Glutamatergic neuron (in vitro differentiated cells): ENCODE measurements around the gene THOC1. TPM values are rescaled to one million over a fixed set of nuclear protein-coding genes. Genes with fewer than 3 reads are reported as not detected.

Experiments
- DNase-seq: peaks from one replicate; pipeline ENCODE4 v3.0.0; 2022
- H3K27ac Mint-ChIP-seq: one replicate; pipeline ENCODE4 v1.8.0; 2020; ENCODE audit warnings: mild to moderate bottlenecking, mixed read lengths, inconsistent platforms; ENCODE audit not compliant: unreplicated experiment
- H3K27me3 Mint-ChIP-seq: one replicate; pipeline ENCODE4 v1.8.0; 2020; ENCODE audit warnings: mild to moderate bottlenecking, moderate library complexity, mixed read lengths, inconsistent platforms; ENCODE audit not compliant: unreplicated experiment
- H3K36me3 Mint-ChIP-seq: one replicate; pipeline ENCODE4 v1.8.0; 2020; ENCODE audit warnings: mild to moderate bottlenecking, mixed read lengths, inconsistent platforms; ENCODE audit not compliant: unreplicated experiment
- H3K4me1 Mint-ChIP-seq: one replicate; pipeline ENCODE4 v1.8.0; 2020; ENCODE audit warnings: mild to moderate bottlenecking, low read depth, mixed read lengths, inconsistent platforms; ENCODE audit not compliant: unreplicated experiment
- H3K4me3 Mint-ChIP-seq: one replicate; pipeline ENCODE4 v1.8.0; 2020; ENCODE audit warnings: mild to moderate bottlenecking, mixed read lengths, inconsistent platforms; ENCODE audit not compliant: unreplicated experiment
- H3K9me3 Mint-ChIP-seq: one replicate; pipeline ENCODE4 v1.8.0; 2020; ENCODE audit warnings: mild to moderate bottlenecking, moderate library complexity, mixed read lengths, inconsistent platforms; ENCODE audit not compliant: unreplicated experiment
- CTCF ChIP-seq: fragments of 200-600 bp; sonication (generic); IDR thresholded peaks from one replicate; pipeline ENCODE4 v1.5.0; 2021; ENCODE audit not compliant: partially characterized antibody, unreplicated experiment
- total RNA-seq: library from RNA; stranded (reverse); fragmentation: NEBNext Ultra II Directional; extraction: Animal tissue kit (Norgen Biotek cat#: 25700); gene quantifications from one replicate; pipeline ENCODE4 v1.2.1, GENCODE V29; 2021; ENCODE audit not compliant: unreplicated experiment

THOC1 gene
- total RNA-seq, 1 donor from 2014 or later: 62.3 TPM

GRCh38 chr18:286515-287310 lies 18.9 kb upstream of the THOC1 start:
- DNase-seq: no peak
- Mint-ChIP-seq H3K4me1 (no peaks in the 10 kb centered on the region), H3K27ac (no peak overlapping the region), H3K9me3 (no peaks in the 10 kb centered on the region), H3K27me3 (no peaks in the 10 kb centered on the region), H3K36me3 (no peaks in the 10 kb centered on the region), H3K4me3 (no peak overlapping the region)
- no peak for TF ChIP-seq CTCF

DNA sequence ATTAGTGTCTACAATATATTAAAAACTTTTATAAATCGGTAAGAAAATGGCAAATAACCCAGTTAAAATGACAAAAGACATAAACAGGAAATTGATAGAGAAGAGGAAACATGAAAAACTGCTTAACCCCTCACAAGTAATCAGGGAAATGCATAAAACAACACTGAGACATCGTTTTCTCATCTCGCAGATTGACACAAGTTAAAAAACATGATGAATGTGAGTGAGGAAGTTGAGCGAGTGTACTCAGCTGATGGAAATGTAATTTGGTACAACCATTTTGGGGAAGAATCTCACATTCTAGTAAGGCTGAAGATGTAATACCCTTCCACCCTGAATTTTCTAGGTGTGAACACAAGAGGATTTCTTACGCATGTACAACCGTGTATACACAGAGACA lies 18.0 kb upstream of the THOC1 start:
- Mint-ChIP-seq H3K27me3 (no peaks in the 10 kb centered on the region), H3K27ac (no peak overlapping the region), H3K4me3 (no peak overlapping the region), H3K36me3 (no peaks in the 10 kb centered on the region), H3K4me1 (no peaks in the 10 kb centered on the region), H3K9me3 (no peaks in the 10 kb centered on the region)
- no peak for DNase-seq
- TF ChIP-seq CTCF: no peak

DNA sequence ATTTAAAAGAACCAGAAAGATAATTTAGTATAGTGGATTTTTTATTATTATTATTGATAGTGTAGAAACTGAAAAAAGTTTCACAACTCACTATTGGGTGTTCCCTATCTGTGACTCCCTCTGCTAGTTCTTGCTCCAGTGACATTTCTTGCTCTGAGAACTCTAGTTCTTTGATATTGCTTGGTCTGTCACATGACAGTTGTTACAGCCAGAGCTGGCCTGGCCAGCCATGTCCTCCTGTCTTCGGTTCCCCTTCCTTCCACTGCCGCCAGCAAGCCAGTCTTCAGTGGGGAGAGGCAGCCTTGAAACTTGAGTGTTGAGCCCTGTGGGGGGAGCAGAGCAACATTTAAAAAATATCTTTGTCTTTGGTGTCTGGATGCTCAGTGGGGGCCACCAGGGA lies 7.6 kb upstream of the THOC1 start:
- Mint-ChIP-seq H3K27me3 (no peaks in the 10 kb centered on the region), H3K36me3 (no peaks in the 10 kb centered on the region), H3K4me3 (no peak overlapping the region), H3K27ac (no peak overlapping the region), H3K4me1 (no peaks in the 10 kb centered on the region), H3K9me3 (no peaks in the 10 kb centered on the region)
- DNase-seq: no peak
- TF ChIP-seq CTCF: no peak

DNA sequence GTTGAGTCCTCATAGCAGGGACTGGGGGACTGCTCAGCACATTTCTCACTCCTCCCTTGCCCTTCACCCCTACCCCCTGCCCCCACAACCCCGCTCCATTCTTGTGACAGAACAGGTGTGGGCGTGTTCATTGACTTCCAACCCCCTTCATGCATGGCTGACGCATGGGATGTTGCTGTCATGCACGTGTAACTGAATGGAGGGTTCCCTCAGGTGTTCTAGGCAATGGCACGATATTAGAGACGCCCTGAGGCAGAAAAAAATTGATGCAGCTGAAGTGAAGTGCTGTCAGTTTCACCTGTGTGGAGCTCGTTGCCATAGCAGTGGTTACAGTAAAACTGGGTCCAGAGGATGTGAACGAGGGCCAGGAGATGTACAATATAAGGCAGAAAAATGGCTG lies 6.5 kb upstream of the THOC1 start:
- H3K4me3 Mint-ChIP-seq: no peak overlapping the region
- TF ChIP-seq CTCF: no peak
- no peaks in the 10 kb centered on the region for H3K27me3 Mint-ChIP-seq
- no peak for DNase-seq
- no peak overlapping the region for H3K27ac Mint-ChIP-seq
- H3K36me3 Mint-ChIP-seq: no peaks in the 10 kb centered on the region
- no peaks in the 10 kb centered on the region for H3K9me3 Mint-ChIP-seq
- H3K4me1 Mint-ChIP-seq: peaks cover 4% of the 10 kb centered on the region

DNA sequence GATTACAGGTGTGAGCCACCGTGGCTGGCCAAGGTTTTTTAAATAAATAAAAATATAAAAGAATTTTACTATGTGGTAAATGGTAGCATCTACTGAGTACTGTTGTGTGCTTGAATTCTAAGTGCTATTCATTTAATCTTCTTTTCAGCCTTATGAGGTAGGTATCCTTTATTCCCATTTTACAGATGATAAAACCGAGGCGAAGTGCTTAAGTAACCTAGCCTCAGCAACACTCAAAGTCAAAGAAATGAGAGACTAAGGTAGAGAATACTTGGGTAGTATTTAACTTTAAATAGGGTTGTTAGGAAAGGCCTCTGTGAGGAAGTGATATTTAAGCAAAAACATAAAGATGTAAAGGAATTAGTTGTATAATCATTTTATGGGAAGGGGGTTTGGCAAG lies 5.7 kb upstream of the THOC1 start:
- H3K27me3 Mint-ChIP-seq: peaks cover 2% of the 10 kb centered on the region
- no peaks in the 10 kb centered on the region for H3K36me3 Mint-ChIP-seq
- H3K4me1 Mint-ChIP-seq: peaks cover 4% of the 10 kb centered on the region
- no peak overlapping the region for H3K27ac Mint-ChIP-seq
- TF ChIP-seq CTCF: no peak
- H3K4me3 Mint-ChIP-seq: no peak overlapping the region
- no peak for DNase-seq
- H3K9me3 Mint-ChIP-seq: no peaks in the 10 kb centered on the region
